Chondrocyte (in vitro differentiated cells): Measurements from ENCODE around the gene MMAB. TPM values are rescaled to one million over a fixed set of nuclear protein-coding genes. Genes with fewer than 3 reads are reported as not detected.

Experiments
- DNase-seq: peaks from one replicate; pipeline ENCODE4 v3.0.0; 2021; ENCODE audit warnings: mixed read lengths, low spot score
- H3K27ac Mint-ChIP-seq: one replicate; pipeline ENCODE4 v1.8.0; 2021; ENCODE audit warnings: mild to moderate bottlenecking, moderate library complexity, mixed read lengths; ENCODE audit not compliant: unreplicated experiment
- H3K27me3 Mint-ChIP-seq: 2 replicates; pipeline ENCODE4 v1.8.0; 2021; ENCODE audit warnings: low read depth, mixed read lengths
- H3K36me3 Mint-ChIP-seq: 2 replicates; pipeline ENCODE4 v1.8.0; 2021; ENCODE audit warnings: low read depth, mixed read lengths
- H3K4me1 Mint-ChIP-seq: 2 replicates; pipeline ENCODE4 v1.8.0; 2021; ENCODE audit warnings: low read depth, mild to moderate bottlenecking, mixed read lengths
- H3K4me3 Mint-ChIP-seq: one replicate; pipeline ENCODE4 v1.8.0; 2021; ENCODE audit warnings: mild to moderate bottlenecking, moderate library complexity, mixed read lengths; ENCODE audit not compliant: unreplicated experiment
- H3K9me3 Mint-ChIP-seq: 2 replicates; pipeline ENCODE4 v1.8.0; 2021; ENCODE audit warnings: low read depth, mixed read lengths
- CTCF ChIP-seq: fragments of 200-600 bp; sonication (generic); IDR thresholded peaks from 2 replicates; pipeline ENCODE4 v1.5.0; 2021; ENCODE audit warnings: antibody characterized with exemption, mild to moderate bottlenecking, moderate library complexity
- total RNA-seq: library from RNA; stranded (reverse); gene quantifications from 3 replicates; pipeline ENCODE4 v1.2.1, GENCODE V29; 2021

MMAB gene
- total RNA-seq, 1 donor from 2014 or later: 23.3 TPM

- Mint-ChIP-seq H3K36me3 (peaks cover 5% of the 10 kb centered on the region), H3K27ac (no peak overlapping the region), H3K27me3 (no peaks in the 10 kb centered on the region), H3K4me1 (no peaks in the 10 kb centered on the region), H3K9me3 (no peaks in the 10 kb centered on the region), H3K4me3 (no peak overlapping the region)
- TF ChIP-seq CTCF: no peak
- DNase-seq: no peak
Observed at GRCh38 chr12:109566424-109566823, 6.9 kb downstream of the MMAB start.

GRCh38 chr12:109563291-109564284 lies 9.7 kb downstream of the MMAB start:
- no peaks in the 10 kb centered on the region for H3K9me3 Mint-ChIP-seq
- H3K4me1 Mint-ChIP-seq: no peaks in the 10 kb centered on the region
- H3K27ac Mint-ChIP-seq: no peak overlapping the region
- H3K27me3 Mint-ChIP-seq: no peaks in the 10 kb centered on the region
- no peak for TF ChIP-seq CTCF
- H3K4me3 Mint-ChIP-seq: no peak overlapping the region
- DNase-seq: no peak
- peaks cover 6% of the 10 kb centered on the region for H3K36me3 Mint-ChIP-seq

- DNase-seq: no peak
- Mint-ChIP-seq H3K27ac (no peak overlapping the region), H3K4me1 (no peaks in the 10 kb centered on the region), H3K36me3 (peaks cover 3% of the 10 kb centered on the region), H3K27me3 (no peaks in the 10 kb centered on the region), H3K9me3 (no peaks in the 10 kb centered on the region), H3K4me3 (no peak overlapping the region)
- TF ChIP-seq CTCF: no peak
Observed at GRCh38 chr12:109562871-109563270, 10.4 kb downstream of the MMAB start.

GRCh38 chr12:109561711-109562030 lies 11.6 kb downstream of the MMAB start:
- Mint-ChIP-seq H3K27ac (no peak overlapping the region), H3K4me1 (no peaks in the 10 kb centered on the region), H3K4me3 (no peak overlapping the region), H3K27me3 (no peaks in the 10 kb centered on the region), H3K9me3 (no peaks in the 10 kb centered on the region), H3K36me3 (peaks cover 3% of the 10 kb centered on the region)
- TF ChIP-seq CTCF: no peak
- DNase-seq: no peak

- Mint-ChIP-seq H3K9me3 (no peaks in the 10 kb centered on the region), H3K27me3 (no peaks in the 10 kb centered on the region), H3K4me1 (no peaks in the 10 kb centered on the region), H3K4me3 (no peak overlapping the region), H3K36me3 (peaks cover 3% of the 10 kb centered on the region), H3K27ac (no peak overlapping the region)
- TF ChIP-seq CTCF: no peak
- no peak for DNase-seq
Observed at GRCh38 chr12:109560867-109561710, 12.2 kb downstream of the MMAB start.
